Uterus (tissue), 4 donors: Measurements from ENCODE around the gene IRS2. TPM values are rescaled to one million over a fixed set of nuclear protein-coding genes. Genes with fewer than 3 reads are reported as not detected.

Experiments used
- DNase-seq, 2 donors: peaks; one replicate each; pipeline ENCODE4 v3.0.0-alpha.2; 2019 to 2020
- H3K27ac ChIP-seq, 2 donors: fragments of 200-600 bp; sonication (generic); 1 replicate in 1 of 2; 2 replicates in 1 of 2; pipeline ENCODE4 v1.5.1; 2016 to 2018
- H3K27me3 ChIP-seq, 2 donors: fragments of 200-600 bp; sonication (generic); one replicate each; pipeline ENCODE4 v1.5.1; 2018 to 2019; ENCODE audit warnings: control low read depth in 1 of 2
- H3K36me3 ChIP-seq, 2 donors: fragments of 200-600 bp; sonication (generic); one replicate each; pipeline ENCODE4 v1.5.1; 2019; ENCODE audit warnings: control low read depth in 1 of 2
- H3K4me1 ChIP-seq, 2 donors: fragments of 200-600 bp; sonication (generic); one replicate each; pipeline ENCODE4 v1.5.1; 2018 to 2019; ENCODE audit warnings: control low read depth in 1 of 2
- H3K4me3 ChIP-seq, 2 donors: fragments of 200-600 bp; sonication (generic); 1 replicate in 1 of 2; 2 replicates in 1 of 2; pipeline ENCODE4 v1.5.1; 2018 to 2019; ENCODE audit warnings: mild to moderate bottlenecking in 1 of 2
- H3K9me3 ChIP-seq, 2 donors: fragments of 200-600 bp; sonication (generic); one replicate each; pipeline ENCODE4 v1.5.1; 2019; ENCODE audit warnings: control low read depth in 1 of 2
- POLR2A ChIP-seq, 2 donors: fragments of 450-650 bp; IDR thresholded peaks; one replicate each; pipeline ENCODE4 v1.6.1; 2016; ENCODE audit warnings: antibody characterized with exemption in 2 of 2, mild to moderate bottlenecking in 1 of 2, moderate library complexity in 1 of 2
- intact Hi-C: fragments of 100-400 bp; cut with DNase I; formaldehyde crosslinking; loops from one replicate; pipeline ENCODE4 v1.15.1; 2023; ENCODE audit warnings: low total_unique reads
- total RNA-seq, 4 donors: library from RNA; depleted of rRNA in 3 of 4; stranded (reverse); fragments of >200 nt in 3 of 4; gene quantifications; one replicate each; pipeline versions ENCODE4 v1.1.0 to v1.2.4, GENCODE V29; 2014 to 2023
- TF ChIP-seq, protein P1 (sequence below), 4 experiments: fragments of 200-600 bp in 2 of 4; fragments of 450-650 bp in 2 of 4; sonication (generic) in 2 of 4; IDR thresholded peaks; one replicate each; pipeline ENCODE4 v1.5.1; 2016 to 2019; ENCODE audit warnings: antibody characterized with exemption in 4 of 4, mild to moderate bottlenecking in 2 of 4, moderate library complexity in 1 of 4
- donor health status: DM: yes; HTN: yes; CAD: no.

Gene IRS2
- total RNA-seq, 4 donors from 2014 or later: 6.5 to 20.3 (median 11.7) TPM

- Histone ChIP-seq H3K36me3 (no peaks in the 10 kb centered on the region), H3K9me3 (no peaks in the 10 kb centered on the region), H3K4me3 (peak overlapping the region; percentile 37 to 64), H3K4me1 (peaks cover 0 to 16% of the 10 kb centered on the region in 2 donors), H3K27me3 (peaks cover 0 to 5% of the 10 kb centered on the region in 2 donors), H3K27ac (peak overlapping the region; percentile 93 to 98)
- intact Hi-C loops: loop anchor here (10.0 kb wide), 1 partner anchor 329 kb away; no protein-coding TSS in a partner anchor
- TF ChIP-seq, protein P1, sequence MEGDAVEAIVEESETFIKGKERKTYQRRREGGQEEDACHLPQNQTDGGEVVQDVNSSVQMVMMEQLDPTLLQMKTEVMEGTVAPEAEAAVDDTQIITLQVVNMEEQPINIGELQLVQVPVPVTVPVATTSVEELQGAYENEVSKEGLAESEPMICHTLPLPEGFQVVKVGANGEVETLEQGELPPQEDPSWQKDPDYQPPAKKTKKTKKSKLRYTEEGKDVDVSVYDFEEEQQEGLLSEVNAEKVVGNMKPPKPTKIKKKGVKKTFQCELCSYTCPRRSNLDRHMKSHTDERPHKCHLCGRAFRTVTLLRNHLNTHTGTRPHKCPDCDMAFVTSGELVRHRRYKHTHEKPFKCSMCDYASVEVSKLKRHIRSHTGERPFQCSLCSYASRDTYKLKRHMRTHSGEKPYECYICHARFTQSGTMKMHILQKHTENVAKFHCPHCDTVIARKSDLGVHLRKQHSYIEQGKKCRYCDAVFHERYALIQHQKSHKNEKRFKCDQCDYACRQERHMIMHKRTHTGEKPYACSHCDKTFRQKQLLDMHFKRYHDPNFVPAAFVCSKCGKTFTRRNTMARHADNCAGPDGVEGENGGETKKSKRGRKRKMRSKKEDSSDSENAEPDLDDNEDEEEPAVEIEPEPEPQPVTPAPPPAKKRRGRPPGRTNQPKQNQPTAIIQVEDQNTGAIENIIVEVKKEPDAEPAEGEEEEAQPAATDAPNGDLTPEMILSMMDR (IDR thresholded peaks at IDR 0.05): no peak
- TF ChIP-seq POLR2A (IDR thresholded peaks at IDR 0.05): no peak
- DNase-seq: no peak
These were observed 412 bp downstream of the IRS2 start for GRCh38 chr13:109785892-109786450.

DNA sequence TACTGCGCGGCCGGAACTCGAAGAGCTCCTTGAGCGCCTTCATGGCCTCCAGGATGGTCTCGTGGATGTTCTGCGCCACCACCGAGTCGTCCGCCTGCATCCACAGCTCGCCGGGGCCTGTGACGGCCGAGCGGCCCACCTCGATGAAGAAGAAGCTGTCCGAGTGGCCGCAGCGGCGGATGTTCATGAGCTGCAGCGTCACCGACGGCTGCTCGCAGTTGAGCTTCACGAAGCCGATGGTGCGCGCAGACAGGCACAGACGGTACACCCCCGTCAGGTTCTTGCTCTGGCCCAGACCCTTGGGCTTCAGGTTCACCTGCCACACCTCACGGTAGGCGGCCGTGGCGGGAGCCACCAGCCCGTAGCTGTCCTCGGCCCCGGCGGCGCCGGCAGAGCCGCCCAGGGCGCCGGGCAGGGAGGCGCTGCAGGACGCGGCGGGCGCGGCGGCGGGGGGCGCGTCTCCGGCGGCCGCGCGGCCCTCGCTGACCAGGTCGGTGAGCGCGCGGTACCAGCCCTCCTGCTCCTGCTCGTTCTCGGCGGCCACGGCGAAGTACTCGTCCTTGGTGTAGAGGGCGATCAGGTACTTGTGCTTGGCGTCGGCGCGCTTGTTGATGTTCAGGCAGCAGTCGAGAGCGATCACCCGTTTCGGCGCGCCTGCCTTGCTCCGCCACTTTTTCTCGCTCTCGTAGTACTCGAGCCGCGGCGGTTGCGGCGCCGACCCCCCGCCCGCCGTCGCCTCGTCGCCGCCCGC is 1.1 kb downstream of the IRS2 start:
- TF ChIP-seq, protein P1 (IDR thresholded peaks at IDR 0.05): no peak
- no peak for TF ChIP-seq POLR2A (IDR thresholded peaks at IDR 0.05)
- Histone ChIP-seq H3K27ac (peak overlapping the region; percentile 93 to 98), H3K4me1 (peaks cover 0 to 16% of the 10 kb centered on the region in 2 donors), H3K27me3 (peaks cover 0 to 5% of the 10 kb centered on the region in 2 donors), H3K4me3 (peak overlapping the region; percentile 37 to 64), H3K36me3 (no peaks in the 10 kb centered on the region), H3K9me3 (no peaks in the 10 kb centered on the region)
- intact Hi-C loops: loop anchor here (10.0 kb wide), 1 partner anchor 329 kb away; no protein-coding TSS in a partner anchor
- DNase-seq: peak; percentile 43 to 46

GRCh38 chr13:109784590-109785140 is 1.7 kb downstream of the IRS2 start:
- no peaks in the 10 kb centered on the region for H3K36me3 ChIP-seq
- TF ChIP-seq, protein P1 (IDR thresholded peaks at IDR 0.05): peak in 3 of 4 experiments; percentile 79 to 85 (median 81)
- no peak for TF ChIP-seq POLR2A (IDR thresholded peaks at IDR 0.05)
- peak overlapping the region; percentile 37 to 64 for H3K4me3 ChIP-seq
- peak overlapping the region; percentile 93 to 98 for H3K27ac ChIP-seq
- H3K9me3 ChIP-seq: no peaks in the 10 kb centered on the region
- peak; percentile 62 to 79 for DNase-seq
- H3K27me3 ChIP-seq: peaks cover 0 to 5% of the 10 kb centered on the region in 2 donors
- intact Hi-C loops: loop anchor here (10.0 kb wide), 1 partner anchor 330 kb away; no protein-coding TSS in a partner anchor
- H3K4me1 ChIP-seq: peaks cover 0 to 16% of the 10 kb centered on the region in 2 donors

DNA sequence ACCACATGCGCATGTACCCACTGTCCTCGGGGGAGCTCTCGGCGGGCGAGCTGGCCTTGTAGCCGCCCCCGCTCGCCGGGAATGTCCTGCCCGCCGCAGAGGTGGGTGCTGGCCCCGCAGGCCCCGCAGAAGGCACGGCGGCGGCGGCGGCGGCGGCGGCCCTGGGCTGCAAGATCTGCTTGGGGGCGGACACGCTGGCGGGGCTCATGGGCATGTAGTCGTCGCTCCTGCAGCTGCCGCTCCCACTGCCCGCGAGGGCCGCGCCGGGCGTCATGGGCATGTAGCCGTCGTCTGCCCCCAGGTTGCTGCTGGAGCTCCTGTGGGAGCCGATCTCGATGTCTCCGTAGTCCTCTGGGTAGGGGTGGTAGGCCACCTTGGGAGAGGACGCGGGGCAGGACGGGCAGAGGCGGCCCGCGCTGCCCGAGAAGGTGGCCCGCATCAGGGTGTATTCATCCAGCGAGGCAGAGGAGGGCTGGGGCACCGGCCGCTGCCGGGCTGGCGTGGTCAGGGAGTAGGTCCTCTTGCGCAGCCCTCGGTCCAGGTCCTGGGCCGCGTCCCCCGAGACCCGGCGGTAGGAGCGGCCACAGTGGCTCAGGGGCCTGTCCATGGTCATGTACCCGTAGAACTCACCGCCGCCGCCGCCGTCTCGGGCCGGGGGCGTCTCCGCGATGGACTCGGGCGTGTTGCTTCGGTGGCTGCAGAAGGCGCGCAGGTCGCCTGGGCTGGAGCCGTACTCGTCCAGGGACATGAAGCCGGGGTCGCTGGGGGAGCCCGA is 2.4 kb downstream of the IRS2 start:
- Histone ChIP-seq H3K27ac (peak overlapping the region in 1 of 2 donors; percentile 98), H3K4me1 (peaks cover 3 to 16% of the 10 kb centered on the region in 2 donors), H3K4me3 (peak overlapping the region; percentile 23 to 51), H3K27me3 (peaks cover 0 to 5% of the 10 kb centered on the region in 2 donors), H3K36me3 (no peaks in the 10 kb centered on the region), H3K9me3 (no peaks in the 10 kb centered on the region)
- TF ChIP-seq, protein P1 (IDR thresholded peaks at IDR 0.05): no peak
- no peak for TF ChIP-seq POLR2A (IDR thresholded peaks at IDR 0.05)
- intact Hi-C loops: loop anchor here (10.0 kb wide), 1 partner anchor 331 kb away; no protein-coding TSS in a partner anchor
- peak in 1 of 2 donors; percentile 17 for DNase-seq
